ENCODE results near the gene MYL3.

GRCh38 chr3:46861605-46862368 is 1.5 kb downstream of the MYL3 start:
- TF ChIP-seq, protein P1, sequence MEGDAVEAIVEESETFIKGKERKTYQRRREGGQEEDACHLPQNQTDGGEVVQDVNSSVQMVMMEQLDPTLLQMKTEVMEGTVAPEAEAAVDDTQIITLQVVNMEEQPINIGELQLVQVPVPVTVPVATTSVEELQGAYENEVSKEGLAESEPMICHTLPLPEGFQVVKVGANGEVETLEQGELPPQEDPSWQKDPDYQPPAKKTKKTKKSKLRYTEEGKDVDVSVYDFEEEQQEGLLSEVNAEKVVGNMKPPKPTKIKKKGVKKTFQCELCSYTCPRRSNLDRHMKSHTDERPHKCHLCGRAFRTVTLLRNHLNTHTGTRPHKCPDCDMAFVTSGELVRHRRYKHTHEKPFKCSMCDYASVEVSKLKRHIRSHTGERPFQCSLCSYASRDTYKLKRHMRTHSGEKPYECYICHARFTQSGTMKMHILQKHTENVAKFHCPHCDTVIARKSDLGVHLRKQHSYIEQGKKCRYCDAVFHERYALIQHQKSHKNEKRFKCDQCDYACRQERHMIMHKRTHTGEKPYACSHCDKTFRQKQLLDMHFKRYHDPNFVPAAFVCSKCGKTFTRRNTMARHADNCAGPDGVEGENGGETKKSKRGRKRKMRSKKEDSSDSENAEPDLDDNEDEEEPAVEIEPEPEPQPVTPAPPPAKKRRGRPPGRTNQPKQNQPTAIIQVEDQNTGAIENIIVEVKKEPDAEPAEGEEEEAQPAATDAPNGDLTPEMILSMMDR (IDR thresholded peaks at IDR 0.05; ENCODE audit: low read length) = no peak
- no peak for TF ChIP-seq EZH2phosphoT487 (IDR thresholded peaks at IDR 0.05; ENCODE audit: low read length)
